Fibroblast of lung (primary cell): ENCODE measurements around the gene GRIN2D. TPM values are rescaled to one million over a fixed set of nuclear protein-coding genes. Genes with fewer than 3 reads are reported as not detected.

ENCODE experiments used
- DNase-seq, 2 donors: peaks; one replicate each; pipeline versions ENCODE4 v3.0.0 to v3.0.0-alpha.2; 2010; ENCODE audit warnings: low read depth in 2 of 2
- H2AFZ ChIP-seq: 2 replicates; pipeline ENCODE4 v1.5.1; 2012; ENCODE audit warnings: low read length, control low read depth, inconsistent platforms
- H3K27ac ChIP-seq: 2 replicates; pipeline ENCODE4 v1.5.1; 2011; ENCODE audit warnings: low read length, control low read depth; ENCODE audit not compliant: insufficient read depth
- H3K27me3 ChIP-seq: 2 replicates; pipeline ENCODE4 v1.5.1; 2011; ENCODE audit warnings: mild to moderate bottlenecking, low read length; ENCODE audit not compliant: control insufficient read depth, insufficient read depth
- H3K36me3 ChIP-seq: 2 replicates; pipeline ENCODE4 v1.5.1; 2011; ENCODE audit warnings: low read length; ENCODE audit not compliant: control insufficient read depth, insufficient read depth
- H3K4me1 ChIP-seq: 2 replicates; pipeline ENCODE4 v1.5.1; 2011; ENCODE audit warnings: low read length; ENCODE audit not compliant: control insufficient read depth, insufficient read depth; ENCODE audit errors: extremely low read depth
- H3K4me2 ChIP-seq: 2 replicates; pipeline ENCODE4 v1.5.1; 2011; ENCODE audit warnings: low read length, control low read depth; ENCODE audit not compliant: insufficient read depth; ENCODE audit errors: extremely low read depth
- H3K4me3 ChIP-seq, 4 experiments: fragments of 200-600 bp in 1 of 4; sonication (generic) in 1 of 4; replicated peaks in 1 of 4; 2 replicates each; pipeline ENCODE4 v1.5.1; 2011 to 2016; ENCODE audit warnings: low read length in 4 of 4, low read depth in 3 of 4, mild to moderate bottlenecking in 3 of 4, control low read depth in 2 of 4, inconsistent platforms in 1 of 4, mixed read lengths in 1 of 4; ENCODE audit not compliant: insufficient read depth in 1 of 4; ENCODE audit errors: control extremely low read depth in 1 of 4
- H3K79me2 ChIP-seq: 2 replicates; pipeline ENCODE4 v1.5.1; 2012; ENCODE audit warnings: mild to moderate bottlenecking, low read length, inconsistent platforms; ENCODE audit not compliant: control insufficient read depth, insufficient read depth
- H3K9ac ChIP-seq: 2 replicates; pipeline ENCODE4 v1.5.1; 2011; ENCODE audit warnings: mild to moderate bottlenecking, low read length, control low read depth; ENCODE audit not compliant: insufficient read depth
- H3K9me3 ChIP-seq: 2 replicates; pipeline ENCODE4 v1.5.1; 2012; ENCODE audit warnings: low read depth, low read length; ENCODE audit not compliant: control insufficient read depth, insufficient read depth
- H4K20me1 ChIP-seq: 2 replicates; pipeline ENCODE4 v1.5.1; 2011; ENCODE audit warnings: low read length; ENCODE audit not compliant: control insufficient read depth, insufficient read depth; ENCODE audit errors: extremely low read depth
- CTCF ChIP-seq, 2 donors: IDR thresholded peaks in 1 of 2; conservative IDR thresholded peaks in 1 of 2; 1 replicate in 1 of 2; 2 replicates in 1 of 2; pipeline ENCODE4 v1.5.1; 2011 to 2012; ENCODE audit warnings: low read length in 2 of 2, control low read depth in 1 of 2, inconsistent platforms in 1 of 2, low read depth in 1 of 2, mild to moderate bottlenecking in 1 of 2
- EZH2 ChIP-seq: IDR thresholded peaks from 2 replicates; pipeline ENCODE4 v1.5.1; 2012; ENCODE audit warnings: low read length, control low read depth, mild to moderate bottlenecking; ENCODE audit errors: missing control alignments
- polyA plus RNA-seq, 2 donors: library from polyadenylated mRNA; depleted of rRNA in 1 of 2; stranded (reverse) in 1 of 2; unstranded in 1 of 2; fragments of >200 nt; gene quantifications; 2 replicates each; pipeline ENCODE4 v1.2.1, GENCODE V29; 2011 to 2012; ENCODE audit warnings: missing spikeins in 1 of 2
- total RNA-seq: library from RNA; depleted of rRNA; stranded (reverse); fragments of >200 nt; gene quantifications from 2 replicates; pipeline ENCODE4 v1.2.1, GENCODE V29; 2014

The GRIN2D gene
- total and polyA plus RNA-seq, 2 donors (not counting 1 experiment from before 2014, with no cell fraction given): under 0.01 to 0.08 TPM

- H3K36me3 ChIP-seq: no peaks in the 10 kb centered on the region
- peaks cover 32% of the 10 kb centered on the region for H3K27me3 ChIP-seq
- H2AFZ ChIP-seq: no peak overlapping the region
- H3K9ac ChIP-seq: no peak overlapping the region
- H4K20me1 ChIP-seq: no peaks in the 10 kb centered on the region
- H3K9me3 ChIP-seq: no peaks in the 10 kb centered on the region
- H3K4me3 ChIP-seq: no peak overlapping the region
- no peak for DNase-seq
- H3K4me2 ChIP-seq: peak overlapping the region; percentile 48
- TF ChIP-seq EZH2 (peak; percentile 95), CTCF (conservative IDR thresholded peaks at IDR 0.05 in 1 of 2, IDR thresholded peaks at IDR 0.05 in 1 of 2; ENCODE audit: low read depth in 1 of 2, low read length in 2 of 2) (no peak)
- H3K79me2 ChIP-seq: peaks cover 15% of the 10 kb centered on the region
- H3K27ac ChIP-seq: no peak overlapping the region
- H3K4me1 ChIP-seq: no peaks in the 10 kb centered on the region
These were observed 1.1 kb downstream of the GRIN2D start for GRCh38 chr19:48394331-48395169.

GRCh38 chr19:48395170-48395455 lies 1.6 kb downstream of the GRIN2D start:
- peaks cover 32% of the 10 kb centered on the region for H3K27me3 ChIP-seq
- H3K27ac ChIP-seq: no peak overlapping the region
- no peaks in the 10 kb centered on the region for H4K20me1 ChIP-seq
- no peak overlapping the region for H2AFZ ChIP-seq
- TF ChIP-seq EZH2 (no peak), CTCF (conservative IDR thresholded peaks at IDR 0.05 in 1 of 2, IDR thresholded peaks at IDR 0.05 in 1 of 2; ENCODE audit: low read depth in 1 of 2, low read length in 2 of 2) (no peak)
- H3K4me2 ChIP-seq: no peak overlapping the region
- H3K4me3 ChIP-seq: no peak overlapping the region
- DNase-seq: no peak
- H3K79me2 ChIP-seq: peaks cover 12% of the 10 kb centered on the region
- H3K9ac ChIP-seq: no peak overlapping the region
- H3K36me3 ChIP-seq: no peaks in the 10 kb centered on the region
- H3K4me1 ChIP-seq: no peaks in the 10 kb centered on the region
- no peaks in the 10 kb centered on the region for H3K9me3 ChIP-seq

GRCh38 chr19:48395499-48395898 lies 2.0 kb downstream of the GRIN2D start:
- Histone ChIP-seq H3K4me1 (no peaks in the 10 kb centered on the region), H3K27ac (no peak overlapping the region), H3K4me2 (no peak overlapping the region)

More at GRCh38 chr19:48395499-48395898, 2.0 kb downstream of the GRIN2D start:
- Histone ChIP-seq H3K9ac (no peak overlapping the region), H3K9me3 (no peaks in the 10 kb centered on the region), H3K36me3 (no peaks in the 10 kb centered on the region), H4K20me1 (no peaks in the 10 kb centered on the region), H3K4me3 (no peak overlapping the region), H3K79me2 (peaks cover 8% of the 10 kb centered on the region), H2AFZ (no peak overlapping the region), H3K27me3 (peaks cover 32% of the 10 kb centered on the region)
- TF ChIP-seq CTCF (conservative IDR thresholded peaks at IDR 0.05 in 1 of 2, IDR thresholded peaks at IDR 0.05 in 1 of 2; ENCODE audit: low read depth in 1 of 2, low read length in 2 of 2) (no peak), EZH2 (no peak)
- no peak for DNase-seq
